HG03103 (cell line): ENCODE results near the gene JAM3.

Source experiments
- ATAC-seq: cut with Tn5 transposase; IDR thresholded peaks from one replicate; pipeline ENCODE4 v1.9.1; 2021; ENCODE audit warnings: low read depth; ENCODE audit not compliant: unreplicated experiment

Gene JAM3

GRCh38 chr11:134068829-134069425 is at the start of gene JAM3:
Gene JAM3 (plus strand): TSS chr11:134069072. CDS start chr11:134069084, 12 bp downstream.
- peak; percentile 94 for ATAC-seq

GRCh38 chr11:134019500-134019899 is 49.4 kb upstream of the JAM3 start:
- ATAC-seq = no peak

GRCh38 chr11:134020598-134020997 is 48.3 kb upstream of the JAM3 start:
- no peak for ATAC-seq

- no peak for ATAC-seq
Observed at GRCh38 chr11:134021326-134021725, 47.5 kb upstream of the JAM3 start.

DNA sequence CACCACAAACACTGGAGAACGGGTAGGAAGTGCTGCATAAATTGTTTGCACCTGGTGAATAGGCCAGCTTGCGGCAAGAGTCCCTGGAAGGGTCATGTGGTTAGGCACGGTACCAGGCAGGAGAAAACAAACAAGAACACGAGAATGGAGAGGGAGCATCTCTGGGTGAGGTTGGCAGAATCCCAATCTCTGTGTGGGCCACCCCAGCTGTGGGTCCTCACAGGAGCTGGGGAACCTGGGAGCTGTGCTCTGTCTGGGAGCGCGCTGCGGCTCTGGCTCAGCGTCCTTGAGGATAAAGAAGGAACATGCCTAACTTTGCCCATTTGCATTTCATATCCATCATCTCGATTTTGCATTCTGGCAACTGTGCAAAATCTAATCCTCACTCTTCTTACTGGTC is 46.1 kb upstream of the JAM3 start:
- ATAC-seq = no peak

GRCh38 chr11:134024420-134025081 is 44.3 kb upstream of the JAM3 start:
- ATAC-seq = no peak

- no peak for ATAC-seq
Observed at GRCh38 chr11:134025082-134025429, 43.8 kb upstream of the JAM3 start.

DNA sequence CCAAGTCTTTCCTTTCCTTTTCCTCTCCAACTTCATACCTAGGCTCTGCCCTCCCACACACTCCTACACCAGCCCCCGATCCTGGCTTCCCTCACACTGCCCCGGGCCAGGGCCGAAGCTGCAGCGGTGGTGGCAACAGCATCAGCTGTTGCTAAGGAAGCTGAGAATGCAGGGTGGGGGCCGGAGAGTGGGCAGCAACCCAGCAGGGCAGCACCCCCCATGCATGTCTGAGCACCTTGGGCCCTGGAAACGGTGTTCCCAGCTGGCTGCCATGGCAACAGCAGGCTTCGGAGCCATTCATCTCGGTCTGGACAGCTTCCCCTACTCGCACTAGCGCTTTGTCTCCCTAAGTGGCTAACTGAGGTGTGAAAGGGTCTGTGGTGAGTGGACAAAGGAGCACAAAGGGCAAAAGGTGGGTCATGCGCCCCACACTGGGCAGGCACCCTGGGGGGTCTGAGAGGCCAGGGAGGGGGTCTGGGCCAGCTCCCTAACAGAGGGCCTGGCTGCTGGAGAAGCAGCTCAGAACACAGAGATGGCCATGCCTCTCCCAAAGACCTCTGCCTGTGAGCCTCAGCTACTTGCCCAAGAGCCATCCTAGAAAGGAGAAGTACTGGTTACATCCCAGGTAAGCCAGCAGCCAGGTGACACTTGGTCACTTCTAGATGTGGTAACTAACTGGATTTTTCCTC is 42.1 kb upstream of the JAM3 start:
- ATAC-seq = no peak

DNA sequence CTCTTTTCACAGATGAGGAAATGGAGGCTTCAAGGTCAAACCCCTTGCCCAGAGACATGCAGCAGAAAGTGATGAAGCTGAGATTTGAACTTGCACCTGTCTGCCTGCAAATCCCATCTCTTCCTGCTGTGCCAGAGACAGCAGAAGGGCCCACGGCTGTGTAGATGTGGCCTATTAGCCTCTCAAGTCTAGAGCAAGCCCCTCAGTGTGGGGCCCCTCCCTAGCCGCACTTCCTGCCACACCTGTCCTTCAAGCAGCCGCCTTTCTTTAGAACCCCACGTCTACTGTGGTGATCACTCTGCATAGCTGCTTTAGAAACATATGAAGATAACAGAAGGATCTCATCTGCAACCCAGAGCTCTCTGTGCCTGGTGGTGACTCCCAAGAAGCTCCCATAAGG is 41.2 kb upstream of the JAM3 start:
- ATAC-seq = no peak

DNA sequence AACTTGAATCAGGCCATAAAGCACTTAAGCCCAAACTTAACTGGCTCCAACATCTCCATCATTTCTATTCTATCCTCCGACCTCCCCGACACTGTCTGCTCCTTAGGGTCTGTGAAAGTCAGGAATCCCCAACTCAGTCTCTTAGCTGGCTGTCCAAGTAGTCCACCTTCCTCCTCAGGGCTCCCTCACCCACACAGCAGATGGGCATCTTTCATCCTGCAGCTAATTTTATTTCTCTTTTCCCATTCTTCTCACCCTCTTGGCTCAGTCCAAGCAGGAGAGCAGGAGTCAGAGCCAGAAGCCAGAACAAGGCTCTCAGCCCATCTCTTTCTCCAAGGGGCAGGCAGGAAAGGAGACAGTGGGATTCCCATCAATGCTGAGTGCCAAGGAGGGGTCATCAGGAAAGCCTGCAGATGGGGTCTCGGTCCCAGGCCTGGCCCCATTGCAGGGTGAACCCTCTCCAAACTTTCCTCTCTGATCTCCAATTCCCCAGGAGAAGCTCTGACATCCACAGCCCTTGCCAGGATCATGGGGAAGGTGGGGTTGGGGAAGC is 40.4 kb upstream of the JAM3 start:
- ATAC-seq = no peak

GRCh38 chr11:134030853-134031252 is 38.0 kb upstream of the JAM3 start:
- no peak for ATAC-seq

DNA sequence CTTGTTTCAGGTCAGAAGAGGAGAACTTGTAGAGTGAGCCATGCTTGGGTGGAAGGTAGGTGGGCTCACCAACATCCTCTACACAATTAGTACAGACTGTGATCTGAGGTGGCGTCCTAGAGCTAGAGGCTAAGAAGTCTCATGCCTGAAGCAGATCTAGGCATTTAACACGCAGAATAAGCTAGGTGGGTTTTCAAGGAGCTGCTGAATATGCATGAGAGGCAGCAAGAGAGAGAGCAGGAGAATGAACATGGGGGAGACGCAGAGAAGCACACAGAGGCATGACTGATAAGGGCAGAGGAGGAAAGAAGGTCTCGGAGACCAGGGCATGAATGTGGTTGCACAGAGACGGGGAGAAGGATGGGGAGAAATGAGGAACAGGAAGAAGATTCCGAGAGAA is 36.8 kb upstream of the JAM3 start:
- ATAC-seq = no peak

GRCh38 chr11:134032501-134033091 is 36.3 kb upstream of the JAM3 start:
- no peak for ATAC-seq

DNA sequence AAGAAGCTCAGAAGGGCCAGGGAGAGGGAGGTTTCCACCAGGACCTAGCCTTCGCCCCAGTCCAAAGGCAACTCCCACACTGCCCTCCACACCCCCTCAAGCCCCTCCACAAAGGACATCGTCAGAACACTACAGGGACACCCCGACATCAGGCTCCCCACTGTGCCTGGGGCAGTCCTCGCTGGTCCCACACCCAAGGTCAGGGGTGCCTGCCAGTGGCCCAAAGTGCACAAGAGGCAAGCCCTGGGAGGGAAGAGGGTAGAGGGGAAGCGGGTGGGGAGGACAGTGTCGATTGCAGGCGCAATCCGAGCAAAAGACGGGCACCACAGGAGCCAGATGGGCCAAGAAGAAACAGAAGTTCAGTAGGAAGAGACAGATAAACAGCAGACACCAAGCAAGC is 35.6 kb upstream of the JAM3 start:
- ATAC-seq = no peak

DNA sequence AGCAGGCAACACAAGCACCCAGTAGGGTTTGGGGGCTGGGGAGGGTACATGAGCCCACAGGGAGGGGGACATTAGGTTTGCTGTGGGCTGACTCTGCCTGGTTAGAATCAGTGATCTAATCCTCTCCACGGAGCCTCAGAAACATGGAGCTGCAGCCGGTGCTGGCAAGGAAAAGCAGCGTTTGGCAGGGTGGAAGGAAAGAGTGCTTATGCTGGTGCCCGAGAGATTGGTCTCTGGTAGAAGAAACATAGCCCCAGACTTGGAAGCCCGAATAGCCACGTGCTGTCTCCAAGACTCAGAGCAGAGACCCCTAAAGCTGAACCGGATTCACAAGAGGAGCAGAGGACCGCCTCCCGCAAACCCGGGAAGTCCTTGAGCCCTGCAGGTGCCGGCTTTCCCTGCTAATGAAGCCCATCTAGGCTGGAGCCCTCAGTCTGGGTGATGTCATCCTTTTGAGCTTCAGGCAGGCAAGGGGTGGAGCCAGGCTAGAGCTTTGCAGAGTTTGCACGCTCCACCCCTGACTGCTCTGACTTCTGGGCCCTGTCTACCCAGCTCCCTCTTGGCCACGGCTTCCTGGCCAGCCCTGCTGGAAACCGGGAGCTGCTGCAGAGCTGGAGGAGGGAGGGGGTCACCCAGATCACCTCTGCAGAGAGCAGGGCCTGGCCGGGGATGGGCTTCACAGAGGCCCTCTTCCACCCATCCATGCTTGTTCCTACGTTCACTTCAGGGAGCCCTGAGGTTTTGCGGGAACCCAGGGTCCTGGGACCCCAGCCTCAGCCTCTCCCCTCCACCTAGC is 35.0 kb upstream of the JAM3 start:
- ATAC-seq = peak; percentile 73

DNA sequence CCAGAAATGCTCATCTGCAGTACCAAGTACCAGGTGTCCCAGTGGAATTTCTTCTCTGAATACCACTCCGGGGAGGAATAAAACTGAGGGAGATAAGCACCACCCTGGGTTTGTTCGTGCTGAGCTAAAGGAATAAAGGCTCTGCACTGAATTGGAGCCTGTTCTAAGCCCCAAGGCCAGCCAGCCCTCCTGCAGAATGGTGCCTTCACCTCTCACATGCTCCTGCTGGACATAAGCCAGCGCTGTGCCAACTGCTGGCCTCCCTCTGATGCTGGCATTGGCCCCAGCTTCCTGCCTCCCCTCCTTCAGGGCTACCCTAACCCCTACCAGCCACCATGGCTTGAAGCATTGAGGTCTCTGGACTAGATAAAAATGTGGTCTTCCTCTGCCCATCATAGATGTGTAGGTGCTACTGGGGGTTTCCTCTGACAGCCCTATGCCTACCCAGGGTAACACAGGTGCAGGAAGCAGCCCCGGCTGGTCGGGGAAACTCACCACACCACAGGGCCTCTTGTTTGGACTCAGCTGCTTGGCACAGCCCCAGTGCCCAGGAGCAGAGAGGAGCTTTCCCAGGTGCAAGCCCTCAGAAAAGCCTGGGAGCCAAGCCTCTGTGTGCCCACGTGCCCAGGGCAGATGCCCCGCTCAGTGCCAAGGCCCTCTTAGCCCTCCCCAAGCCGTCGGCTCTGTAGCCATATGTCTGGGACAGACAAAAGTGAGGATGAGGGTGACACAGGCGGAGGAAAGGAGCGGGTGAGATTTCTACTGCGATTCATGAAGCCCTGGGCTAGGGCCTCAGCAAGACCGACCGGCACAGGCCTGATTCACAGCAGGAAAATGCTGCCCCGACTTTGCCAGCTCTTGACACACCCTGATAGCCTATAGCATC is 34.1 kb upstream of the JAM3 start:
- no peak for ATAC-seq

- ATAC-seq = peak; percentile 3
Observed at GRCh38 chr11:134036492-134037045, 32.3 kb upstream of the JAM3 start.

GRCh38 chr11:134037046-134037908 is 31.6 kb upstream of the JAM3 start:
- peak; percentile 52 for ATAC-seq
